ENCODE data around the gene MAT2A.

Gene MAT2A

GRCh38 chr2:85588645-85589044 is 49.7 kb downstream of the MAT2A start:
- Histone ChIP-seq H3K9ac (ENCODE audit: low read depth, low read length, poor library complexity) (no peak overlapping the region), H2AFZ (ENCODE audit: low read length) (peak overlapping the region; percentile 46), H2BK12ac (ENCODE audit: low read length) (no peak overlapping the region), H2AK5ac (ENCODE audit: low read depth, low read length) (no peak overlapping the region), H3K14ac (ENCODE audit: low read length) (no peak overlapping the region), H3K36me3 (replicated peaks in 1 of 2; ENCODE audit: control insufficient read depth in 2 of 2, insufficient read depth in 2 of 2, low read length in 2 of 2) (no peaks in the 10 kb centered on the region), H3K27me3 (ENCODE audit: control insufficient read depth in 3 of 3, insufficient read depth in 3 of 3, low read depth in 1 of 3, low read length in 3 of 3) (peaks cover 0 to 22% (median 3%) of the 10 kb centered on the region in 3 experiments), H3K4ac (ENCODE audit: low read length) (no peak overlapping the region), H3K4me2 (ENCODE audit: insufficient read depth, low read length, poor library complexity, severe bottlenecking) (no peak overlapping the region), H2BK120ac (ENCODE audit: low read depth, low read length) (no peak overlapping the region), H4K91ac (ENCODE audit: low read depth, low read length, poor library complexity) (no peak overlapping the region), H4K8ac (ENCODE audit: low read depth, low read length) (no peak overlapping the region), H3K27ac (replicated peaks; ENCODE audit: low read length) (no peak overlapping the region), H3K79me1 (ENCODE audit: low read depth, low read length) (no peaks in the 10 kb centered on the region), H3K4me3 (ENCODE audit: low read length in 2 of 2) (no peak overlapping the region), H2BK15ac (ENCODE audit: low read length) (no peak overlapping the region), H2BK5ac (ENCODE audit: low read length) (no peak overlapping the region), H3K4me1 (ENCODE audit: control insufficient read depth in 2 of 2, insufficient read depth in 1 of 2, low read depth in 1 of 2, low read length in 2 of 2) (peaks cover 6 to 15% of the 10 kb centered on the region in 2 donors), H3K23ac (ENCODE audit: low read depth, low read length, poor library complexity) (no peak overlapping the region), H3K18ac (ENCODE audit: low read length) (no peak overlapping the region), H3K9me3 (replicated peaks in 1 of 2; ENCODE audit: control insufficient read depth in 2 of 2, insufficient read depth in 1 of 2, low read depth in 1 of 2, low read length in 2 of 2) (peaks cover 0 to 2% of the 10 kb centered on the region in 2 donors)
- WGBS, 2 donors (ENCODE audit: extremely low coverage in 2 of 2, insufficient read length in 2 of 2, insufficient replicate concordance in 1 of 2), result no CpG with 5 or more reads among the region's 4 CpGs
- DNase-seq (ENCODE audit: low spot score), result no peak

DNA sequence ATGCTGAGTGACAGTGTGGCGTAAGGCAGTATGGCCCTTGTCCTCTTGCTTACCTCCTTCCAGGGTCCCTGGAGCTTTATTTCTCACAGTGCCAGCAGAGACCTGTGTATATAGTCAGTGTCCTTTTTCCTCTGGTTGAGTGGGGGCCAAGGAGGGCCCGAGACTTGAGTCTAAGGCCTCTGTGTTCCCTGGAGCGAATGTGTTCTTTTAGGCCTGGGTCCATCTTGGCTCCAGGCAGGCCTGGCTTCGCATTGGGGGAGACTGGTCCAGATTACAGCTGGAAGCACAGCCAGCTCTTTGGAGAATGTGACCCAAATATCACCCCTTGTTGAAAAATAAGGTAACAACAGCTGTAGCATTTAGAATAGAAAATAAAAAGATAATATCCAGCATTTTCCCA is 50.2 kb downstream of the MAT2A start:
- Histone ChIP-seq H3K4me1 (ENCODE audit: control insufficient read depth in 2 of 2, insufficient read depth in 1 of 2, low read depth in 1 of 2, low read length in 2 of 2) (peaks cover 6 to 18% of the 10 kb centered on the region in 2 donors), H3K4ac (ENCODE audit: low read length) (no peak overlapping the region), H3K79me1 (ENCODE audit: low read depth, low read length) (no peaks in the 10 kb centered on the region), H3K23ac (ENCODE audit: low read depth, low read length, poor library complexity) (no peak overlapping the region), H3K9me3 (replicated peaks in 1 of 2; ENCODE audit: control insufficient read depth in 2 of 2, insufficient read depth in 1 of 2, low read depth in 1 of 2, low read length in 2 of 2) (peaks cover 0 to 2% of the 10 kb centered on the region in 2 donors), H3K27ac (replicated peaks; ENCODE audit: low read length) (no peak overlapping the region), H3K4me3 (ENCODE audit: low read length in 2 of 2) (no peak overlapping the region), H3K4me2 (ENCODE audit: insufficient read depth, low read length, poor library complexity, severe bottlenecking) (no peak overlapping the region), H2BK5ac (ENCODE audit: low read length) (no peak overlapping the region), H3K36me3 (replicated peaks in 1 of 2; ENCODE audit: control insufficient read depth in 2 of 2, insufficient read depth in 2 of 2, low read length in 2 of 2) (no peaks in the 10 kb centered on the region), H2BK15ac (ENCODE audit: low read length) (no peak overlapping the region), H4K8ac (ENCODE audit: low read depth, low read length) (no peak overlapping the region), H3K18ac (ENCODE audit: low read length) (no peak overlapping the region), H2AK5ac (ENCODE audit: low read depth, low read length) (no peak overlapping the region), H2BK120ac (ENCODE audit: low read depth, low read length) (no peak overlapping the region), H2AFZ (ENCODE audit: low read length) (no peak overlapping the region), H3K14ac (ENCODE audit: low read length) (no peak overlapping the region), H3K9ac (ENCODE audit: low read depth, low read length, poor library complexity) (no peak overlapping the region), H3K27me3 (ENCODE audit: control insufficient read depth in 3 of 3, insufficient read depth in 3 of 3, low read depth in 1 of 3, low read length in 3 of 3) (peaks cover 0 to 17% (median 0%) of the 10 kb centered on the region in 3 experiments), H2BK12ac (ENCODE audit: low read length) (no peak overlapping the region), H4K91ac (ENCODE audit: low read depth, low read length, poor library complexity) (no peak overlapping the region)
- WGBS, 2 donors (ENCODE audit: extremely low coverage in 2 of 2, insufficient read length in 2 of 2, insufficient replicate concordance in 1 of 2), result no CpG with 5 or more reads among the region's 4 CpGs
- DNase-seq (ENCODE audit: low spot score), result no peak

DNA sequence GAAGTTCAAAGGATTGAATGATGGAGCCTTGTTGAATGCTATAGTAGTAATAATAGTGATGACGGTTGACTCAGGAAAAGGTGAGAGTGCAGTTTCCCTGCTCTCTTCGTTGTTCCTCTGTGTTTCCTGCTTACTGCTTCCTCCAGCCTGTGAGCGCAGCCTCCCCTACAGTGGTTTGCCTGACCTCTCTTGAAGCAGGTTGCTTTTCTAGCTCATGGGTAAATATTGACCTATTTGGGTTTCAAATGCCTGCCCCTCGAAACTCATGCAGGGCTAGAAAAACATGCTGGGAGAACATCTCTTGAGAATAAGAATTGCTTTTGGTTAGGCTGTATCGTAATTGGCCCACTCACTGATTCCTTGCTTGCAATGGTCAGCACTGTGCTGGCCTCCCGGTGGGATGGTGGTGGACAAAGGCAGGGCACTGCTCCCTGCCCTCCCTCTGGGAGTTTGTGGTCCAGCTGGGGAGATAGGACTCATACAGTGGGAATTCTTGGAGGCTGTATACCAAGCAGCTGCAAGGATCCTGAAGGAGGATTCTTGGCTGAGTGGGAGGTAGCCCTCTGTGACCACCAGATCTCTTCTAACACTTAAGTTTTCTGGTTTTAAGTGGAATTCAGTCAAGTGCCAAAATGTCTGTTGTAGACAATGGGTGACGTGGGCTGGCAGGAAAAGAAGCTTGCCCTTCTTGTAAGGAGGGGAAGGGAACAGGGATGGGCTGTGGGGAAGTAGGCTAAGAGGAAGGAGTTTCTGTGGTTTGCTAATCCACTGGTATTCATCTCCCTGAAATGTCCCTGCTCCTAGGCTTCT is 51.2 kb downstream of the MAT2A start:
- no peaks in the 10 kb centered on the region for H3K36me3 ChIP-seq (replicated peaks in 1 of 2; ENCODE audit: control insufficient read depth in 2 of 2, insufficient read depth in 2 of 2, low read length in 2 of 2)
- no peak overlapping the region for H2BK5ac ChIP-seq (ENCODE audit: low read length)
- no peak overlapping the region for H2AK5ac ChIP-seq (ENCODE audit: low read depth, low read length)
- DNase-seq (ENCODE audit: low spot score), result no peak
- H3K27me3 ChIP-seq (ENCODE audit: control insufficient read depth in 3 of 3, insufficient read depth in 3 of 3, low read depth in 1 of 3, low read length in 3 of 3), result peaks cover 0 to 8% (median 0%) of the 10 kb centered on the region in 3 experiments
- no peak overlapping the region for H2BK12ac ChIP-seq (ENCODE audit: low read length)
- H2BK120ac ChIP-seq (ENCODE audit: low read depth, low read length), result no peak overlapping the region
- H3K14ac ChIP-seq (ENCODE audit: low read length), result no peak overlapping the region
- H3K18ac ChIP-seq (ENCODE audit: low read length), result no peak overlapping the region
- H2AFZ ChIP-seq (ENCODE audit: low read length), result peak overlapping the region; percentile 71
- no peak overlapping the region for H3K27ac ChIP-seq (replicated peaks; ENCODE audit: low read length)
- H4K8ac ChIP-seq (ENCODE audit: low read depth, low read length), result no peak overlapping the region
- H3K4ac ChIP-seq (ENCODE audit: low read length), result no peak overlapping the region
- no peak overlapping the region for H4K91ac ChIP-seq (ENCODE audit: low read depth, low read length, poor library complexity)
- no peak overlapping the region for H3K9ac ChIP-seq (ENCODE audit: low read depth, low read length, poor library complexity)
- peaks cover 5 to 22% of the 10 kb centered on the region in 2 donors for H3K4me1 ChIP-seq (ENCODE audit: control insufficient read depth in 2 of 2, insufficient read depth in 1 of 2, low read depth in 1 of 2, low read length in 2 of 2)
- peaks cover 0 to 2% of the 10 kb centered on the region in 2 donors for H3K9me3 ChIP-seq (replicated peaks in 1 of 2; ENCODE audit: control insufficient read depth in 2 of 2, insufficient read depth in 1 of 2, low read depth in 1 of 2, low read length in 2 of 2)
- H3K79me1 ChIP-seq (ENCODE audit: low read depth, low read length), result no peaks in the 10 kb centered on the region
- no peak overlapping the region for H3K4me2 ChIP-seq (ENCODE audit: insufficient read depth, low read length, poor library complexity, severe bottlenecking)
- no peak overlapping the region for H3K23ac ChIP-seq (ENCODE audit: low read depth, low read length, poor library complexity)
- H3K4me3 ChIP-seq (ENCODE audit: low read length in 2 of 2), result no peak overlapping the region
- WGBS, 2 donors (ENCODE audit: extremely low coverage in 2 of 2, insufficient read length in 2 of 2, insufficient replicate concordance in 1 of 2), result no CpG with 5 or more reads among the region's 7 CpGs
- no peak overlapping the region for H2BK15ac ChIP-seq (ENCODE audit: low read length)

DNA sequence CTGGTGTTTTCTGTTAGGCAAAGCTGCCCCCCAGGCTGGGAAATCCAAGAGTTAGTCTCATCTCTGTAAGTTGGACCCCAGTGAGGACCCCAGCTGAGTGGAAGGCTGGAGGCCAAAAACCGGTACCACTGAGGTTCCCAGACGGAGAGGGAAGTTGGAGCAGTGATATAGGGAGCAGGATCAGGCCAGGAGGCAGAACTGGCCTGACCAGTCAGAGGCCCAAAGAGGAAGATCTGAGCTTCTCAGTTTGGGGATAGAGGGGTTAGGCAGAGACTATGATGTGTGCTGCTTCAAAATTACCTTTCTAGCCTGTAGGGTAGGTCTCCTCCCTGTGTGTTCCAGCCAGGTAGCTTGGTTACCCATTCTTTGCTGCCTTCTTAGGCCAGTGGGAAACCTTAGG is 52.0 kb downstream of the MAT2A start:
- Histone ChIP-seq H3K4me1 (ENCODE audit: control insufficient read depth in 2 of 2, insufficient read depth in 1 of 2, low read depth in 1 of 2, low read length in 2 of 2) (peaks cover 4 to 15% of the 10 kb centered on the region in 2 donors), H2BK15ac (ENCODE audit: low read length) (no peak overlapping the region)
- WGBS, 2 donors (ENCODE audit: extremely low coverage in 2 of 2, insufficient read length in 2 of 2, insufficient replicate concordance in 1 of 2), result no CpG with 5 or more reads among the region's 2 CpGs

More for the DNA sequence above, 52.0 kb downstream of the MAT2A start:
- Histone ChIP-seq H4K91ac (ENCODE audit: low read depth, low read length, poor library complexity) (no peak overlapping the region), H3K18ac (ENCODE audit: low read length) (no peak overlapping the region), H3K4me3 (ENCODE audit: low read length in 2 of 2) (no peak overlapping the region), H3K9ac (ENCODE audit: low read depth, low read length, poor library complexity) (no peak overlapping the region), H2AFZ (ENCODE audit: low read length) (peak overlapping the region; percentile 71), H3K4ac (ENCODE audit: low read length) (no peak overlapping the region), H3K4me2 (ENCODE audit: insufficient read depth, low read length, poor library complexity, severe bottlenecking) (no peak overlapping the region), H3K27me3 (ENCODE audit: control insufficient read depth in 3 of 3, insufficient read depth in 3 of 3, low read depth in 1 of 3, low read length in 3 of 3) (peaks cover 0 to 3% (median 0%) of the 10 kb centered on the region in 3 experiments), H2BK5ac (ENCODE audit: low read length) (no peak overlapping the region), H3K14ac (ENCODE audit: low read length) (no peak overlapping the region), H3K23ac (ENCODE audit: low read depth, low read length, poor library complexity) (no peak overlapping the region), H3K9me3 (replicated peaks in 1 of 2; ENCODE audit: control insufficient read depth in 2 of 2, insufficient read depth in 1 of 2, low read depth in 1 of 2, low read length in 2 of 2) (peaks cover 0 to 2% of the 10 kb centered on the region in 2 donors), H3K79me1 (ENCODE audit: low read depth, low read length) (peaks cover 2% of the 10 kb centered on the region), H3K36me3 (replicated peaks in 1 of 2; ENCODE audit: control insufficient read depth in 2 of 2, insufficient read depth in 2 of 2, low read length in 2 of 2) (no peaks in the 10 kb centered on the region), H2BK12ac (ENCODE audit: low read length) (no peak overlapping the region), H4K8ac (ENCODE audit: low read depth, low read length) (no peak overlapping the region), H3K27ac (replicated peaks; ENCODE audit: low read length) (no peak overlapping the region), H2BK120ac (ENCODE audit: low read depth, low read length) (no peak overlapping the region), H2AK5ac (ENCODE audit: low read depth, low read length) (no peak overlapping the region)
- DNase-seq (ENCODE audit: low spot score), result no peak
